Muscle layer of colon (tissue), 2 donors: ENCODE measurements around the gene LRRC32.
"Not testable (repeated sequence)": the region's sequence is repeated elsewhere in the genome, so short reads cannot be mapped to it uniquely, and the experiment has no call there.

ENCODE experiments used
- H3K27ac ChIP-seq: one replicate; pipeline ENCODE4 v1.7.0; 2013; ENCODE audit warnings: low read depth, mild to moderate bottlenecking, low read length, moderate library complexity
- H3K27me3 ChIP-seq, 2 donors: one replicate each; pipeline ENCODE4 v1.7.0; 2013; ENCODE audit warnings: low read length in 2 of 2, mild to moderate bottlenecking in 2 of 2; ENCODE audit not compliant: insufficient read depth in 2 of 2, control insufficient read depth in 1 of 2
- H3K36me3 ChIP-seq: one replicate; pipeline ENCODE4 v1.7.0; 2013; ENCODE audit warnings: mild to moderate bottlenecking, low read length; ENCODE audit not compliant: insufficient read depth
- H3K4me1 ChIP-seq: one replicate; pipeline ENCODE4 v1.7.0; 2013; ENCODE audit warnings: mild to moderate bottlenecking, low read length; ENCODE audit not compliant: insufficient read depth
- H3K4me3 ChIP-seq, 2 donors: one replicate each; pipeline ENCODE4 v1.7.0; 2013; ENCODE audit warnings: low read length in 2 of 2, low read depth in 1 of 2, mild to moderate bottlenecking in 1 of 2, moderate library complexity in 1 of 2
- H3K9ac ChIP-seq: one replicate; pipeline ENCODE4 v1.7.0; 2013; ENCODE audit warnings: low read length
- H3K9me3 ChIP-seq: one replicate; pipeline ENCODE4 v1.7.0; 2013; ENCODE audit warnings: mild to moderate bottlenecking, low read length
- donor health status: abdominal sarcoma.
- donor health status: Adenocarcinoma of cecum.

The LRRC32 gene

DNA sequence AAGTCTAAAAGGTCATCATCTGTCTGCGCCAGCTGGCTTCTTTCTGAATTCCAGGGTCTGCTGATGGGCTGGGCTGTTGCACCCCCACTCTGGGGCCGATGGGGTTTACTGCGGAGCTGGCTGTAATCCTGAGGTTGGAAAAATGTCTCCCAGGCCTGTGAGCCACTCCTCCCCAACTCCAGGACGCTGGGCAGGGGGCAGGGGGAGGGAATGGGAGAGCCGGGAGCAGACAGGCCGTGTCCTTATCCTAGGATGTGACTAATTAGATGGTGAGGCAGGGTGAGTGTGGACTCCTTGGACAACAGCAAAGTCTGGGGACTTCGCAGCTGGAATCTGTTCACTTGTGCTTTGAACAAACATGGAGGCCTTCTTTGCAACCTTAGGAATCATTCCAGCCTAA lies 48.7 kb downstream of the LRRC32 start:
- Histone ChIP-seq H3K27ac (no peak overlapping the region), H3K4me1 (peaks cover 14% of the 10 kb centered on the region), H3K9ac (no peak overlapping the region), H3K4me3 (no peak overlapping the region), H3K9me3 (peaks cover 5% of the 10 kb centered on the region), H3K36me3 (no peaks in the 10 kb centered on the region), H3K27me3 (no peaks in the 10 kb centered on the region)

DNA sequence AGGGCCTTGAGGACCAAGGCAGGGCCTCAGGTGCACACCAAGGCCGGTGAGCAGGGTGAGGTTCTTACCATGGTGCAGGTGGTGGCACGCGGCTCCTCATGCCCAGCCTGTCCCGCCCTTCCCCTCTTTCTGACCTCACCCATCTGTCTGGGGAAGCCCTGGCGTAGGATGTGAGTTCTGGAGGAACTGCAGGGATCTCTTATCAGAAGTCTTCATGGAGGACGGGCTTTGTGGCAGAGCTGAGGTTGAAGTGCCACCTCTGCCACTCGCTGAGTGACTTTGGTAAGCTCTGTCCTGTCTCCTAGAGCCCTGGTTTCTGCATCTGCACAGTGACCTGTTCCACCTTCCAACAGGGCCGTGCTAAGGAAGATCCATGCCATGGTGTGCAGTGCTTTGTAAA lies 49.1 kb downstream of the LRRC32 start:
- H3K4me1 ChIP-seq, result peaks cover 14% of the 10 kb centered on the region
- no peaks in the 10 kb centered on the region for H3K36me3 ChIP-seq
- H3K27me3 ChIP-seq, result no peaks in the 10 kb centered on the region
- H3K9ac ChIP-seq, result no peak overlapping the region
- peaks cover 5% of the 10 kb centered on the region for H3K9me3 ChIP-seq
- H3K27ac ChIP-seq, result no peak overlapping the region
- no peak overlapping the region for H3K4me3 ChIP-seq

DNA sequence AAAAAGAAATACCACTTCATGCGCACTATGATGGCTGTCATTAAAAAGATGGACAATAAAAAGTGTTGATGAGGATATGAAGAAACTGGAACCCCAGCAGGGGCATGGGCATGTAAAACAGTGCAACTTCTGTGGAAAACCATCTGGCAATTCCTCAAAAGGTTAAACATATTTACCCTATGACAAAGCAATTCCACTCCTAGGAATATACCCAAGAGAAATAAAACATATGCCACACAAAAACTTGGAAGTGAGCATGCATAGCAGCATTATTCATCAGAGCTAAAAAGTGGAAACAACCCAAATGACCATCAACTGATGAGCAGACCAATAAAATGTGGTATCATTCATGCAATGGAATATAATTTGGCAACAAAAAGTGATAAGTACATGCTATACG lies 50.1 kb downstream of the LRRC32 start:
- Histone ChIP-seq H3K27me3 (no peaks in the 10 kb centered on the region), H3K4me1 (peaks cover 14% of the 10 kb centered on the region), H3K27ac (no peak overlapping the region), H3K36me3 (no peaks in the 10 kb centered on the region), H3K9ac (no peak overlapping the region), H3K9me3 (no peaks in the 10 kb centered on the region), H3K4me3 (no peak overlapping the region)

DNA sequence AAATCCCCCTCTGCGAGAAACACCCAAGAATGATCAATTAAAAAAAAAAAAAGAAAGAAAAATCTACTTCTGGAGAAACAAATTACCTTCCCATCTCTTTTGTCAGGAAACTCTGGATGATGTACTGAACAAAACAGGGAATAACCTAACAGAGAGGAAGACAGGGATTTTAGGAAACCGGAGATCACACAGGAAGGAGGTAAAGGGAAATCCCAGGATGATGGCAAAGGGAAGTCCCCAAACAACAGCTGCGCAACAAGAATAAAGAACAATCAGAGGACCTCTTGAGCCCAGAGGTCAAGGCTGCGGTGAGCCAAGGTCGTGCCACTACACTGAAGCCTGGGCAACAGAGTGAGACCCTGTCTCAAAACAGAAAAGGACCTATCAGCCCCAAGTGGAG lies 50.7 kb downstream of the LRRC32 start:
- peaks cover 14% of the 10 kb centered on the region for H3K4me1 ChIP-seq
- H3K27ac ChIP-seq, H3K9ac ChIP-seq, H3K27me3 ChIP-seq, H3K36me3 ChIP-seq, H3K4me3 ChIP-seq, H3K9me3 ChIP-seq: not testable (repeated sequence)

DNA sequence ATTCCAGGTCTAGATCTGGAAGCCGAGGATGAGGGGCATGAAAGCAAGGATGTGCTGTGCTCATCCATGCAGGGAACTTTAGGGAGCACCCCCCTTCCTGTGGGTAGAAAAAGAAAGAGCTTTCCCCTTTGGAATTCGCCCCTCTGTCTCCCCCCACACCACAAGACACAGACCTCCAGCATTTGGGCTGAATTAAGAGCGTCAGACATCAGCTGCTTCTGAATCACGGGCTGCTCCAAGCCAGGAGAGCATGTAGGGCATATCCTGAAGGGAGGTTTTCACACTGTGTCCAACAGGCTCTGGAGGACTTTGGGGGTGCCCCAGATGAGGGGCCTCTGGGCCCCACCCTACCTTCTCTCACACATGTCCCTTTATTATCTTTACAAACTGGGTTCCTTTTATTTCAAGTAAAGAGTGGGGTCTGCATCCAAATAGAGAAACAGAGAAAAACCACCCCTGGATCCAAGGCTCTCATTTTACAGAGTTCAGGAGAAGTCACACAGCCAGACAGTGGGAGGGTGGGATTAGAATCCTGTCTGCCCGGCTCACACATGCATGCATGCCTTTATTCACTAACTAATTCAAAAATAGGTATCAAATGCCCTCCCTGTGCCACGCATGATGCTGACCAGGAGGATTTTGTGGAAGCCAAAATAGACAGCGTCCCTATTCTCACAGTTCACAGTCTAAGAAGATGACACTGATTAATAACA lies 52.8 kb downstream of the LRRC32 start:
- Histone ChIP-seq H3K36me3 (no peaks in the 10 kb centered on the region), H3K27me3 (no peaks in the 10 kb centered on the region), H3K27ac (no peak overlapping the region), H3K9ac (no peak overlapping the region), H3K9me3 (no peaks in the 10 kb centered on the region), H3K4me1 (peaks cover 14% of the 10 kb centered on the region), H3K4me3 (no peak overlapping the region)

DNA sequence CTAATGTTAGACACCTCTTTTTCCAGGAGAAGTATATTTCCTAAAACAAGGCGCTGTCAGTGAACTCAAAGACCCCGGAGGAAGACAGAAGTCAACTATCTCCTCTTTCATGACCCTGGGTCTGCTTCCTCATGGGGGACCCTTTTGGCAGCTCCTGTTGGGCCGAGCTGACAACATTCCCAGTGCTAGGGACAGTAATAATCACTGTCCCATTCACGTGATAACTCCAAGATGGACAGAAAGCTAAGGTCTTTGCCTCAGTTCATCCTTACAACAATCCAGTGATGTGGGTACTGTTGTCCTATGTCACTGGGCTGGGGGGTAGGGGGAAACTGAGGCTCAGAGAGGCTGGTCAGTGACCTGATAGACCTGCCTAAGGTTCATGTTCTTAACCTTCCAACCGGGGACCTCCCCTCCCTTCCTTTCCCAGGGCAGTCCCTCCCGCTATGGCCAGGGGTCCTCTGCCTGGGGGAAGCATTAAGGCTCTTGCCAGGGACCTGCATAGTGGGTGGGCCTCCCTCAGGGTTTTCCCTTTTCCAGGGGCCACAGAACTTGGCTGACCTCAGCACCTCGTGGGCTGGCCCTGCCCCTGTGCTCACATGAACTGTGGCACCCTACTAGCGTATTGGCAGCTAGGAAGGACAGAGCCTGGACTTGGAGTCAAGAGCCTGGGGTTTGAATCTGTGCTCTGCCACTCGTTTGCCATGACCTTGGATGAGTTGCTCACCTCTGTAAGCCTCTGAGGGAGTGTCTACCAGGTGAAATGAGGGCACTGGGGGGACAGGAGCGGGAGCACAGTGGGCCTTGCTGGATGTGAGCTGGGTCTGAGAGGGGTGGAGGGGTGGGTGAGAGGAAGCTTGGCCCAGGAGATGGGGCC lies 53.6 kb downstream of the LRRC32 start:
- Histone ChIP-seq H3K27me3 (no peaks in the 10 kb centered on the region), H3K36me3 (no peaks in the 10 kb centered on the region), H3K9ac (no peak overlapping the region), H3K9me3 (no peaks in the 10 kb centered on the region), H3K27ac (no peak overlapping the region), H3K4me1 (peaks cover 8% of the 10 kb centered on the region), H3K4me3 (no peak overlapping the region)

DNA sequence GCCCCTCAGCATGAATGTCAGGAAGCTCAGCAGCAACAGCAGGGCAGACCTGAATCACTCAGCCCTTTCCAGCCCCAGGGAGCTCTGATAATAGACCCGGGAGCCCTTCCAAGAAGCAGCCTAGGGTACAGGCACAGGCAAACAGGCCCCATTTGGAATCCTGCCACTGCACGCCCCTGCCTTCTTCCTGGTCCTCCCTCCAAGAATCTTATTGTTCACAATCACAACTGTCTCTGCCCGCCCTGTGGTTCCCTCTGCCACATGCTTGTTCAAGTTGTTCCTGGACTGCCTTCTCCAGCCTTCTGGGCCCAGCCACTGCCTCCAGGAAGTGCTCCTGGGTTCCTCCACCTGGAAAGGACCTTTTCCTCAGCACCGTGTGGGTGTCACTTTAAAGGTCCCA lies 54.6 kb downstream of the LRRC32 start:
- no peaks in the 10 kb centered on the region for H3K9me3 ChIP-seq
- no peaks in the 10 kb centered on the region for H3K27me3 ChIP-seq
- no peaks in the 10 kb centered on the region for H3K36me3 ChIP-seq
- no peak overlapping the region for H3K27ac ChIP-seq
- H3K9ac ChIP-seq, result no peak overlapping the region
- H3K4me3 ChIP-seq, result no peak overlapping the region
- peaks cover 11% of the 10 kb centered on the region for H3K4me1 ChIP-seq

DNA sequence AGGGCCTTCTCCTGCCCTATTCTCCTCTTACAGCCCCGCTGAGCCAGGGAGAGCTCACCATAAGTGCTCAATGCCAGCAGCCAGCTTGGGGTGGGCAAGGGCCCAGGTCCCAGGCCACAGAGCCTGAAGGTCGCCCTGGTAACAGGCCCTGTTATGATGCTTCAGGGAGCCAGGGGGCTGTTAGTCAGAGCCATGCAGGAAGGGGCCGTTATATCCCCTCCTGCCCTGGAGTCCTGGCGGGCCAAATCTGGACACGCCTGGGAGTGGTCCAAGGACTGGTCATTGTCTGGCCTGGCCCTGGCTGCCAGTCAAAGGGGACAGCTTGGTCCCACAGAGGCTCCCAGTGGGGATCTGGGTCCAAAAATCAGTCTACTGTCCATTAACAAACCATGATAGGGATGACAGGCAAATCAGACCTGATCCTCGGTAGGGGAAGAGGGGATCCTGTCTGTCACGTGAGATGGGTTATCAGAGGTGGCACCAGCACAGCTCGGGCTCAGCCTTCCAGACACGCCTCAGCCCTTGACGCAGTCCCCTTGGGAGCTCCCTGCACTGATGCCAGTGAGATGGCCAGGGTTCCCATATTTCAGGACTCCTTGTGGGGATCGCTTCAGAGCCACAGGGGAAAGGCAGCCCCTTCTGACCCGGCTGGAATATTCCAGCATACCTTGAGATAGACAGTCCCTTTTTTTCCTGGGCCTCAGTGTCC lies 55.9 kb downstream of the LRRC32 start:
- Histone ChIP-seq H3K9ac (no peak overlapping the region), H3K4me1 (peaks cover 20% of the 10 kb centered on the region), H3K27ac (no peak overlapping the region), H3K9me3 (no peaks in the 10 kb centered on the region), H3K36me3 (no peaks in the 10 kb centered on the region), H3K27me3 (no peaks in the 10 kb centered on the region), H3K4me3 (no peak overlapping the region)

DNA sequence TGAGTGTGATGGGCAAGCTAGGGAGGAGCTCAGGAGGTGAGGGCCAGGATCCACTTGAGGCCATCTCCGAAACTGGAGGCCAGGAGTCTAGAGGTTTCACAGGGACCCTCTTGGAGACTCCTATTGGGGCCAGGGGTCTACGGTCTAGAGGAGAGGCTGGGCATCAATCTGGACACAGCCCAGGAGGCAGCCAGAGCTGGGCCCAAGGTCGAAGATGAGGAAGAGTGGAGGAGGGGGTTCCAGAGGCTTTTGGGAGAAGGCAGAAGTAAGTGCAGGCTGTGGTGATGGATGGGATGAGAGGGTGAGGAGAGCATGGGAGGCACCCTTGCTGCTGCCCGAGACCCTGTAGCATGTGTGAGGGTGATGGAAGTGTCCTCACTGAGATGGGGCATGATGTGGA lies 56.6 kb downstream of the LRRC32 start:
- Histone ChIP-seq H3K4me3 (no peak overlapping the region), H3K27me3 (no peaks in the 10 kb centered on the region), H3K9me3 (no peaks in the 10 kb centered on the region), H3K36me3 (no peaks in the 10 kb centered on the region), H3K4me1 (peaks cover 23% of the 10 kb centered on the region), H3K9ac (no peak overlapping the region), H3K27ac (no peak overlapping the region)

DNA sequence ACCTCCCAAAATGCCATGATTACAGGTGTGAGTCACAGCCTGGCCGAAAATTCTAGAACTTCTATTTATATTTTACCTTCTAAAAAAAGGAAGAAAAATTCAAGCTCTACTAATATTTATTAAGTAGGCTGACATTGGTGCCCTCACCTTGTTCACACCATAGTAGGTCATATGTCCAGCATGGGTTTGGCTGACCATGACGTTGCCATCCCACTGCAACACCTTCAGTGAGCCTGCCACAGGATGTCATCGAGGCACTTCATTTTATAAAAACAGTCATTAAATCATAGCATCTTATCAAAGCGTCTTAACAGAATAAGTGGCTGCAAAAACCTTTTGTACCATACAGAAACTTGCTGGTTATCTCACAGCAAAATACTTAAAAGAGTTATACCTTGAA lies 58.3 kb downstream of the LRRC32 start:
- no peak overlapping the region for H3K27ac ChIP-seq
- H3K36me3 ChIP-seq, result no peaks in the 10 kb centered on the region
- H3K27me3 ChIP-seq, result no peaks in the 10 kb centered on the region
- H3K9me3 ChIP-seq, result no peaks in the 10 kb centered on the region
- H3K4me1 ChIP-seq, result peaks cover 23% of the 10 kb centered on the region
- H3K4me3 ChIP-seq, result no peak overlapping the region
- H3K9ac ChIP-seq, result no peak overlapping the region

DNA sequence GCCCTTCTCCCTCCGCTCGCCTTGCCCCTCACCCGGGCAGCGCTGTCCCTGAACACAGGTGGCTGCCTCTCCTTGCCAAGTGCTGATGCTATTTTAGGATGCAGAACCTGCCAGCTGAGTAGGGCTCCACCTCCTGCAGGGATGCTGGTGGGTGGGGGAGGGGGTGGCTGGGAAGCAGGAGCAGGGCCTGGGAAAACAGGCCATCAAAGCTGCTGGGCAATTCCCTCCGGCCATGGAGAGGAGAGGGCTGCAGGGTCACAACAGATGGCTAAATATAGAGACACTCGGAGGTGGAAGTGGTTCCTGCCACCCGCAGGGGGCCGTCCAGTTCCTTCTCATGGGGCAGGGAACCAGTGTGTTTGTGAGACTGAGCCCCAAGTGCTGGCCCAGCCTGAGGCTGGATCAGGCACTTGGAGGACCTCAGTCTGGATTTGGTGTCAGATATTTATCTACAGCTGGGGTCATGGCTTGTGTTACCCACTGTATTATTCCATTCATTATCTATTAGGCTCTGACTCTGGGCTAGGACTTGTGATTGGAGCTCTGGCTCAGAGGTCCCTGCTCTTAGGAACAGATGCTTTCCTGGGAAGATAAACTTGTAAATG lies 59.6 kb downstream of the LRRC32 start:
- Histone ChIP-seq H3K27ac (peak overlapping the region; percentile 24), H3K36me3 (no peaks in the 10 kb centered on the region), H3K9ac (no peak overlapping the region), H3K27me3 (no peaks in the 10 kb centered on the region), H3K9me3 (no peaks in the 10 kb centered on the region), H3K4me1 (peaks cover 25% of the 10 kb centered on the region), H3K4me3 (no peak overlapping the region)
